ENCODE results near the gene RETN.
A peak's percentile ranks its signal among the peaks of the same experiment; 100 is the strongest.

The RETN gene

DNA sequence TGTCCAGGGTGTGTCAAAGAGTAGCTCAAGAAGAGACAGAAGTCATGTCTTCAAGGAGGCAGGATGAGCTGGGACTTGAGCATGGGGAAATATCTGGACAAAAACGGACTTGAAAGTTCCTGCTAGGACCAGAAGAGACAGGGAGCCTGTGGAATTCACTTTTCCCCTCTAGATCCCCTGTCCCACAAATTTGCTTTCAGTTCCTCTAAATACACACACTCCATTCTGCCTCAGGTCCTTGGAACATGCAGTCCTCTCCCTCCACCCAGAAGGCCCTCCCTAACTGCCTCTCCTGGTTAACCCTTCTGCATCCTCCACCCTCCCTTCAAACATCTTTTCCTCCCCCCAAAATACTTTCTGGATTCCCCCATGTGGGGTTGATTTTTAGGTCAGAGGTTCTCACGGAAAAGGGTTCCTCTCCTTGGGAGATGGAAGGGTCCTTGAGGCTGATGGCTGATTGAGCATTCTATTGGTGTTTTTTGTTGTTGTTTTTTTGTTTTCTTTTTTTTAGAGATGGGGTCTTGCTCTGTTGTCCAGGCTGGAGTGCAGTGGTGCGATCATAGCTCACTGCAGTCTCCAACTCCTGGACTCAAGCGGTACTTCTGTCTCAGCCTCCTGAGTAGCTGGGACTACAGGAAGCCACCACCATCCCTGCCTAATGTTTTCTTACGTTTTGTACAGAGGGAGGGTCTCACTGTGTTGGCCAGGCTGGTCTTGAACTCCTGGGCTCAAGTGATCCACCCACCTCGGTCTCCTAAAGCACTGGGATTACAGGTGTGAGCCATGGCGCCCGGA lies 6.9 kb upstream of the RETN start:
- no peak for DNase-seq

DNA sequence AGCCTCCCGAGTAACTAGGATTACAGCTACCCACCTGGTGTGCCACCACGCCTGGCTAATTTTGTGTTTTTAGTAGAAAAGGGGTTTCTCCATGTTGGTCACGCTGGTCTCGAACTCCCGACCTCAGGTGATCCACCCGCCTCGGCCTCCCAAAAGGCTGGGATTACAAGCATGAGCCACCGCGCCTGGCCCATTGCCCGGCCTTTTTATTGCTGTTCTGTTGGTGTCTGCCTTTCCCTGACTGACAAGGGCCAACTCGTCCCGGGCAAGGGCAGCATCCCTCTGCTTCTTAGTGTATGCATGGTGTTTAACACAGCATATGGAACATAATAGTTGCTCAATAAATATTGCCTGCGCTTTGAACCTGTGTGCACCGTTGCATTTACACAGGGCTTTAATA lies 6.2 kb upstream of the RETN start:
- no peak for DNase-seq

DNA sequence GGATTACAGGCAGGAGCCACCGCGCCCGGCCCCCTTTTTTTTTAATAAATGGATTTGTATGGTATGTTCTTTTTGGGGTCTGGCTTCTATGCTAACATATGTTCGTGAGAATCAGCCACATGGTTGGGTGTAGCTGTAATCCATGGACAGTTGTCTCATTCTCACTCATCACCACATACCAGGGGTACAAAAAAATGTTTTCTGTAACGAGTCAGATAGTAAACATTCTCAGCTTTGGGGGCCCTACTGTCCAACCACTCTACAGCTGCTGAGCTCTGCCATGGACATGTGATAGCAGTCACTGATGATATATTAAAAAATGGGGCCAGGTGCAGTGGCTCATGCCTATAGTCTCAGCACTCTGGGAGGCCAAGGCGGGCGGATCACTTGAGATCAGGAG lies 5.1 kb upstream of the RETN start:
- no peak for DNase-seq

DNA sequence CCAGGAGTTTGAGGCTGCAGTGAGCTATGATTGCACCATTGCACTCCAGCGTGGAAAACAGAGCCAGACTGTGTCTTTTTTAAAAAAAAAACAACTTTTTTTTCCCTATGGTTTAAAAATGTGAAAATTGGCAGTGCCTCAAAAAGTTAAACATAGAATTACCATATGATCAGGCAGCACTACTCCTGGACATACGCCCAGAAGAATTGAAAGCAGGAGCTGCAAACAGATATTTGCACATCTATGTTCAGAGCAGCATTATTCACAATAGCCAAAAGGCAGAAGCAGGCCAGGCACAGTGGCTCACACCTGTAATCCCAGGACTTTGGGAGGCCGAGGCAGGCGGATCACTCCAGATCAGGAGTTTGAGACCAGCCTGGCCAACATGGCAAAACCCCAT lies 3.8 kb upstream of the RETN start:
- DNase-seq: no peak

DNA sequence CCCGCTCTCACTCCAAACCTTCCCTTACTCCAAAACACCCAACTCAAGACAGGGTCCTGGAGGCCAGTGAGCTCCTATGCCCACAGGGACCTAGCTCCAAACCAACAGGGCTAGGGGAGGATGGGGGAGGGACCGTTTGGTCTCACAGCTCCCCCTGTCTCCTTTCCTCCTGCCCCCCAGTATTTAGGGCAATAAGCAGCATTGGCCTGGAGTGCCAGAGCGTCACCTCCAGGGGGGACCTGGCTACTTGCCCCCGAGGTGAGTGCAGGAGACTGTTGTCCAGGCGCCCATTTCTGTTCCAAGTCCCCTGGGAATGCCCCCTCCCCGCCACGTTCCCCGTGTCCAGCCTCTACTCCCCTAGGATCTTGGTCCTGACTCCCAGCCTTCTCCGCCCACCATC lies 792 bp downstream of the RETN start:
- no peak for DNase-seq

DNA sequence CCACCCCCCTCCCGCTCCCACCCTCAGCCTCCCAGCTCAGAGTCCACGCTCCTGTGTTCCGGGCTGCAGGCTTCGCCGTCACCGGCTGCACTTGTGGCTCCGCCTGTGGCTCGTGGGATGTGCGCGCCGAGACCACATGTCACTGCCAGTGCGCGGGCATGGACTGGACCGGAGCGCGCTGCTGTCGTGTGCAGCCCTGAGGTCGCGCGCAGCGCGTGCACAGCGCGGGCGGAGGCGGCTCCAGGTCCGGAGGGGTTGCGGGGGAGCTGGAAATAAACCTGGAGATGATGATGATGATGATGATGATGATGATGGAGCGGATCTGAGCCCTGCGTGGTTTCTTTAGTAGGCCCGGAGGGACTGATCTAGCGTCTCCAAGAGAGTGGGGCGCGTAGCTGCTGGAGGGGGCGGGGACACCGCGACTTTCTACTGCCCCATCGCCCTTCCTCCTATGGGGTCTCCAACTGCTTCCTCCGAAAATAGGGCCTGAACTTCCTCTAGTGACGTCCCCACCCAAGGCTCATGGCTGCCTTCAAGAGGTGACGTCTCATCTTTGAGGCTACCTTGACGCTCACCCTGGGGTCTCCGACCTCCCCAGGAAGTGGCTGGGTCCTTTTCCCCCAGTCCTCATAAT lies 1.4 kb downstream of the RETN start:
- DNase-seq: peak; percentile 24

DNA sequence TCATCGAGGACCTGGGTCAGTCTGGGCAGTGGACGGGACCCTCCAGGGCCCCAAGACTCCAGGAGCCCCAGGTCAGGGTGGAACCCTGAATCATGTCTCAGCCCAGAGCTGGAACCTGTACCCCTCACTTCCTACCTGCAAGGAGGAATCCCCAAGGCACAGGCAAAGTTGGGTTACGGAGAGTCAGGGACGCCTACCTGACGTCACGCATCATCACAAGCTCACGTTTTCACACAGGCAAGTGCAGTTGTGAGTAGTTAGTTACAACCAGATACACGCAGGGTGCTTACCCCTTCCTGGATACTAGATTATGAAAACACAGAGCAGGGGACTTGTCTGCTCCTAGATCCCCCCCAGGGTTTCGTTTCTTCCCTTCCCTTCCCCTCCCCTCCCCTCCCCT lies 1.9 kb downstream of the RETN start:
- DNase-seq: no peak

DNA sequence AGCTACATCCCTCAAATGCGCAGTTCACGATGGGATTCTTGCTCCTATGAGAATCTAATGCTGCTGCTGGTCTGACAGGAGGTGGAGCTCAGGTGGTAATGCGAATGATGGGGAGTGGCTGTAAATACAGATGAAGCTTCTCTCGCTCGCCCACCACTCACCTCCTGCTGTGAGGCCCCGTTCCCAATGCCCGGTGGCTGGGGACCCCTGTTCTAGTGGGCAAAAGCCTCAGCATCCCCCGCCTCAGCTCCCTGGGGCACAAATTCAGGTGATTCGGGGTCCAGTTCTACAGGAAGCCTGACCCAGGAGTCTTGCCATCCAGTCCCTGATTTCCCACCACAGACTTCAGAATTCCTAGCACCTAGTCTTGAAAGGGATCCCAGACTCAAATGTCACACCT lies 3.7 kb downstream of the RETN start:
- DNase-seq: no peak

DNA sequence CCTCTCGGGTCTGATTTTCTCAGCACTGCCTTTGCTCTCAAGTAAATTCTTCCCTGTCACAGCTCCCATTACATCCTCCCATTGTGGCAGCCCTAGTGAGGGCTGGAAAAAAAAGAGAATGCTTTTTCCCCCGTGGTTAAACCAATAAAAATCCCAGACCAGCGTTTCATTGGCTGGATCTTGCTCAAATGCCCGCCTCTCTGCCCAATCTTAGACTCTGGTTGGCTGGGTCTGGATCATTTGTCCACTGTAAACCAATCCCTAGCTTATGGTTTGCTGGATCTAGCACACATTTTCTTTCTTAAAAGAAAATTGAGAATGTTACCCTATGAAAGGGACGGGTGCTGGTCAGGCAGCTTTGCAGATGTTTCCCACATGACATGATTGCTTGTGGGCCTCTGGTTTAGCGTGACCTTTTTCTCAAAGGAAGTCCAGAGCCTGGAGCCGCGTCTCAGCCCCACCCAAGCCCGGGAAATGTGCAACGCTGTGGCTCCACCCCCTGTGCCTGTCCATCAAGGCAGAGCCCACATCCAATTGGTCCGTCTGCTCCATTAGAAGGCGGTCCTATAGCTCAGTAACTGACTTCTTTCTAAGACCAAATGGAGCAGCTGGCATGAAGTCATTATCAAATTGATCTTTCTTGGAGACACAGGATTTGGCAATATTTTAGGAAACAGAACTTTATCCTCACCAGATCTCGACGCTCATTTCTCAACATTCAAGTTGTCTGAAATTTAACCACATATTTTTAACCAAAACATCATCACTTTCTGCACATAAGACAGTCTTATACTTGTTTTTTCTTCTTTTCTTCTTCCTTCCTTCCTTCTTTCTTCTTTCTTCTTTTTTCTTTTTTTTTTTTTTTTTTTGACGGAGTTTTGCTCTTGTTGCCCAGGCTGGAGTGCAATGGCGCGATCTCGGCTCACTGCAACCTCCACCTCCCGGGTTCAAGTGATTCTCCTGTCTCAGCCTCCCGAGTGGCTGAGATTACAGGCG lies 5.5 kb downstream of the RETN start:
- peak; percentile 37 for DNase-seq

DNA sequence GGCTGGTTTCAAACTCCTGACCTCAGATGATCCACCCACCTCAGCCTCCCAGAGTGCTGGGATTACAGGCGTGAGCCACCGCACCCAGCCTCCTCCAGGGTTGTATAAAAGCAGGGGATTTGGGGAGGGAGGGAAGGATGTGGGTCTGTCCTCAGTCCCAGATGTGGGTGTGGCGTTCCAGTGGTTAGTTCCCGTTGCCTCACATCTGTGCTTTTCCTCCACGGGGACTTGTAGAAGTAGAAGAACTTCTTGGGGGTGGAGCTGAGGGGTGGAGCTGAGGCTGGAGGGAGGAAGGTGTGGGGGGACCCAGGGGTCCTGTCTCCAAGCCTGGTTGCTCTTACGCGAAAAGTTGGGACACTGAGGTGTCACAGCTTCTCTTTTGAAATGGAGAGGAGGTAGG lies 7.5 kb downstream of the RETN start:
- no peak for DNase-seq

DNA sequence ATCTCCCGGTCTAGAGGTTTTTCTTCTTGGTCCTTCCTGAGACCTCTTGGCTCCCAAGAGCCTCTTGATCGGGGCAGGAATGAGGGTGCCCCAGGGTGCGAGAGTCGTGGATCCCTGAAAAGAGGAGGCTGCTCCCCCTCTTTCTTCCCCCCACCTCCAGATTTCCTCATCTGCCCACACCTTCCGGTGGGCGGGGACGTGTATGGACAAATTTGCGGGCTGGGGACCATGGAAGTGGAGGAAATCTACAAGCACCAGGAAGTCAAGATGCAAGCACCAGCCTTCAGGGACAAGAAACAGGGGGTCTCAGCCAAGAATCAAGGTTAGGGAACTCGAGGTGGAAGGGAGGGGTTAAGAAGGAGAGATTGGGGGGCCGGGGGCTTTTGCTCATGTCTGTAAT lies 8.0 kb downstream of the RETN start, which contains the start of gene MCEMP1:
Gene MCEMP1, plus strand, starts transcription at position 237 of the 400 bp plus-strand sequence. Its CDS starts 31 bp downstream, at position 268.
- no peak for DNase-seq

DNA sequence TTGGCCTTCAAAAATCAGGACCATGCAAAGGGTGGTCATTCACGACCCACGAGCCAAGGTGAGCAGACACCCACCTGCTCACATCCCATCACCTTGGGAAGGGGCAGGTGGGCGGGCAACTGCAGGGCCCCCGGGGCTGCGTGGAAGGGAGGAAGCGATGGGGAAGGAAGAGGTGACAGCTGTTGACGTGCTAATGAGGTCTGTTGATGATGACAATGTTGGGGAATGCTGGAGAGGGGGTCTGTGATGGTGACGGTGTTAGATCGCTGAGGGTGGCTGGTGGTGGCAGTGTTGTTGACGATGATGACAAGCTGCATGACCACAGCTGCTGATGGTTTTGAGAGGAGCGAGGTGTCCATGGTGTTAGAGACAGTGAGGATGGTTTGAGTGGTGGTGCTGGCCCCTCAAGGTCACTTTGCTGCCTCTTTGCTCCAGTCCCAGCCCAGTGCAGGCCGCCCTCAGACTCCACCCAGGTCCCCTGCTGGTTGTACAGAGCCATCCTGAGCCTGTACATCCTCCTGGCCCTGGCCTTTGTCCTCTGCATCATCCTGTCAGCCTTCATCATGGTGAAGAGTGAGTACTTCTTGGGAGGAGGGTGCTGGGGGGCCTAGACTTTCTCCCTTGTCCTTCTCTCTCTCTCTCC lies 8.9 kb downstream of the RETN start:
- DNase-seq: no peak

DNA sequence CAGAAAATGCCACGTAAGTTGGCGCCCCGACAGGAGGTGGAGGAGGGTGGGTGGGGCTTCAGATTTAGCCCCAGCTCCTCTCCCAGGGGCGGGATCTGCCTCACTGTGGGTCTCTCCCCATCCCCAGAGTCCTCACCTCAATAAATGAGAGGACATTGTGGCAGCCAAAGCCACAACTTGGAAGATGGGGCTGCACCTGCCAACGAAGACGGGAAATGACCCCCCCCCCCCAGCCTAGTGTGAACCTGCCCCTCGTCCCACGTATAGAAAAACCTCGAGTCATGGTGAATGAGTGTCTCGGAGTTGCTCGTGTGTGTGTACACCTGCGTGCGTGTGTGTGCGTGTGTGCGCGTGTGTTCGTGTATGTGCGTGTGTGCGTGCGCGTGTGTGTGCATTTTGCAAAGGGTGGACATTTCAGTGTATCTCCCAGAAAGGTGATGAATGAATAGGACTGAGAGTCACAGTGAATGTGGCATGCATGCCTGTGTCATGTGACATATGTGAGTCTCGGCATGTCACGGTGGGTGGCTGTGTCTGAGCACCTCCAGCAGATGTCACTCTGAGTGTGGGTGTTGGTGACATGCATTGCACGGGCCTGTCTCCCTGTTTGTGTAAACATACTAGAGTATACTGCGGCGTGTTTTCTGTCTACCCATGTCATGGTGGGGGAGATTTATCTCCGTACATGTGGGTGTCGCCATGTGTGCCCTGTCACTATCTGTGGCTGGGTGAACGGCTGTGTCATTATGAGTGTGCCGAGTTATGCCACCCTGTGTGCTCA lies 10.3 kb downstream of the RETN start:
- peak; percentile 77 for DNase-seq

DNA sequence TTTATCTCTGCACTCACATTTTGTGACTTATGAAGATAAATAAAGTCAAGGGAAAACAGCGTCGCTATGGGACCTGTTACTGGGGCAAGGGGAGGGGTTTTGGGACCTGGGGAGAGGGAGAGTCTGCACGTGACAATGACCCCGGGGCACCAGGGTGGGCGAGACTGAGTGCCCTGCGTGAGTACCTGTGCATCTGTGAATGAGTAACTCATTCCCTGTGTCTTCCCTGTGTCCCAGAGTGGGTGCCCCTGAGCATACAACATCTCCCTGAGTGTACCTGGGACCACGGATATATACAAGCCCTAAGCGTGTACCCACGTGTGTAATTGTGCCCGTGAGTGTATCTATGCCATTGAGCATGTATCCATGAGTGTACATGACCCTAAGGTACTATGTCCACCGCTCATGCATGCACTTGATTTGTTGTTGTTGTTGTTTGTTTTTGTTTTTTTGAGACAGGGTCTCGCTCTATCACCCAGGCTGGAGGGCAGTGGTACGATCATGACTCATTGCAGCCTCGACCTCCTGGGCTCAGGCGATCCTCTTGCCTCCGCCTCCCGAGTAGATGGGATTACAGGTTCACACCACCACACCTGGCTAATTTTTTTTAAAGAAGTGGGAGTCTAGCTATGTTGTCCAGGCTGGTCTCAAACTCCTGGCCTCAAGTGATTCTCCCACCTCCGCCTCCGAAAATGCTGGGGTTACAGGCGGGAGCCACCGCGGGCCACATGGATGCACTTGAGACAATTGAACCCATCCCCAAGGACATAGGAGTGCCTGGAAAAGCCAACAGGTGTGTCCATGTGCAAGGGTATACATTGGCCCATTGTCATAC lies 11.1 kb downstream of the RETN start:
- no peak for DNase-seq

DNA sequence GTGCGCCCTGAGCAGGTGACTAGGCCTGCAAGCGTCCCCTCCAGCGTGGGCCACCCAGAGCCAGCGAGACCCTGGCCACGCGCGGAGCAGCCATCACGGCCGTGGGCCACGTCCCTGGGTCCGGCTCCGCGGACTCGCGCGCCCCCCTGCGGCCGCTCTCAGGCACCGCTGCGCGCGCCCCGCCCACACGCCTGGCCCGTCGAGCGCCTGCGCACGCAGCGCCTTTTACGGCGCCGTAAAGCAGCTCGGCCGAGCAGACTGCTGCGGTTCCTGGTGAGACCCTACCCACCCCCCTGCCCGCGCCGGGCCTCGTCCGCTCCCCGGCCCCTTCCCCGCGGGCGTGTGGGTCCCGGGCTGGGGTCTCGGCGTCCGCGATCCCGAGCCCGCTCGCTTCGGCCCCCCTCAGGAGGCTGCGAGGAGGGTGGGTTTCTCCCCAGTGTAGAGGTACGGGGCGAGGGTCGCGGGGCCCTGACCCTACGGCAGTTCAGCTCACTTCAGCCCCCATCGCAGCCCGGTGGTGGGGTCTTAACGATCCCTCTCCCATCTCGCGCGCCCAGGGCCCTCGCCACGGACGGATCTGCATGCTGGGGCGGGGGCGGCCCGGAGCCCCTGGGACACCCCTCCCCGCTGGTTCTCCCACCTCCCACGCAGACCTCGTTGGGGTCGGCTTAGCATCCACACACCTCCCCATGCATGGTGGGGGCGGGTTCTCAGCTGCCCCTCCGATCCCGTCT lies 11.9 kb downstream of the RETN start, which contains the start of gene TRAPPC5:
Gene TRAPPC5, plus strand, starts transcription at position 228 of the 734 bp plus-strand sequence. CDS start 1,421 bp downstream, outside the sequence.
- DNase-seq: peak; percentile 87

DNA sequence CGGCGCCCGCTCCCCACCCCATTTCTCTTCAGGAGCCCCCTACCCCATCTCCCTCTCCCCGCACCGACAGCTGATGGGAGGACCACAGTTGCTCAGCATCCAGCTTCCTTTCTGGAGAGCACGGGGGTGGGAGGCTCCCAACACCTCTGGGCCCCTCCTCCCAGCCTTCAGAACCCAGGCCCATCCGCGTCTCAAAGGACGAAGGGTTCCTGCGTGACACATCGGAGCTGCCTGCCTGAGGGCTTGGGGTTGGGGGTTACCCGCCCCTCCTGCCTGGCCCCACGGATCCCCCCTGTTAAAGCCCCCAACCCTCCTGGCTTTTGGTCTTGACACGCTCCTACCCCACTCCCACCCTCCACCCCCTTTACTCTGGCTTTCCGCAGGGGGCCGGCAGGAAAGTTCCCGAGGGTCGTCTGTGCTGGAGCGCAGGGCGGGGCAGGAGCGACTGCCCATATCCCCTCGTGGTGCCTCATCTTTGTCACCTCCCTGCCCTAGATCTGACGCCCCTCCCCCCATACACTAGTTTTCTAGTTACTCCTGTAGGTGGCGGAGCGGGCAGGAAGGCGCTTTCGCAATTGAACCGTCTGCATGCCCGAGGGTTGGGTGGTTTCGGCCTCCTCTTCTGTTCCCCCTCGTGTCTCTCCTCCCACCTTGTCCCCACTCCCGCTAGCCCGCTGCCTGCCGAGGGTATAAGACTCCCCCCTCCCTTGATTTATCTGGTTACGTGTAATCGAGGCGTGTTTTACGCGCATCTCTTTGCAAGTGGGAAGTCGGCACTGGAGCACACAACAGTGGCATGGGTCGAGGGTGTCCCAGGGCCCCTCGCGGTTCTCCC lies 12.7 kb downstream of the RETN start:
- peak; percentile 84 for DNase-seq

DNA sequence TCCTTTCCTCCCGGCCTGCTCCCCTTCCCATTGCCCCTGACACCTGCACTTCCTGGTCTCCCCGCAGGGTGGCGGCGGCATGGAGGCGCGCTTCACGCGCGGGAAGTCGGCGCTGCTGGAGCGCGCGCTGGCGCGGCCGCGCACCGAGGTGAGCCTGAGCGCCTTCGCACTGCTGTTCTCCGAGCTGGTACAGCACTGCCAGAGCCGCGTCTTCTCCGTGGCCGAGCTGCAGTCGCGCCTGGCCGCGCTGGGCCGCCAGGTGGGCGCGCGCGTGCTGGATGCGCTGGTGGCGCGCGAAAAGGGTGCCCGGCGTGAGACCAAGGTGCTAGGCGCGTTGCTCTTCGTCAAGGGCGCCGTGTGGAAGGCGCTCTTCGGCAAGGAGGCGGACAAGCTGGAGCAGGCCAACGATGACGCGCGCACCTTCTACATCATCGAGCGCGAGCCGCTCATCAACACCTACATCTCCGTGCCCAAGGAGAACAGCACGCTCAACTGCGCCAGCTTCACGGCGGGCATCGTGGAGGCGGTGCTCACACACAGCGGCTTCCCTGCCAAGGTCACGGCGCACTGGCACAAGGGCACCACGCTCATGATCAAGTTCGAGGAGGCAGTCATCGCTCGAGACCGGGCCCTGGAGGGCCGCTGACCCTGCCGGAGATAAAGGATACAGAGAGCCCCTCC lies 13.5 kb downstream of the RETN start:
- no peak for DNase-seq
